ENCODE data around the gene SH3PXD2B. TPM values are rescaled to one million over a fixed set of nuclear protein-coding genes. Genes with fewer than 3 reads are reported as not detected.

Gene SH3PXD2B
- total RNA-seq, 1 donor from 2014 or later = 12.0 TPM

- no peak overlapping the region for H3K27ac ChIP-seq (ENCODE audit: low read depth, low read length)
- peaks cover 26 to 38% (median 34%) of the 10 kb centered on the region in 3 donors for H3K4me1 ChIP-seq (ENCODE audit: control insufficient read depth in 3 of 3, insufficient read depth in 3 of 3, low read length in 3 of 3)
- no peaks in the 10 kb centered on the region for H3K36me3 ChIP-seq (ENCODE audit: control insufficient read depth in 3 of 3, insufficient read depth in 3 of 3, low read length in 3 of 3)
- H3K4me3 ChIP-seq (ENCODE audit: low read length in 3 of 3) = no peak overlapping the region
- H3K9me3 ChIP-seq (ENCODE audit: control insufficient read depth in 3 of 3, low read length in 3 of 3) = no peaks in the 10 kb centered on the region
- no peak overlapping the region for H3K9ac ChIP-seq (ENCODE audit: low read depth in 1 of 3, low read length in 3 of 3)
- H3K27me3 ChIP-seq (ENCODE audit: control insufficient read depth in 3 of 3, insufficient read depth in 3 of 3, low read length in 3 of 3) = no peaks in the 10 kb centered on the region
Observed at GRCh38 chr5:172439785-172440477, 14.4 kb downstream of the SH3PXD2B start.

DNA sequence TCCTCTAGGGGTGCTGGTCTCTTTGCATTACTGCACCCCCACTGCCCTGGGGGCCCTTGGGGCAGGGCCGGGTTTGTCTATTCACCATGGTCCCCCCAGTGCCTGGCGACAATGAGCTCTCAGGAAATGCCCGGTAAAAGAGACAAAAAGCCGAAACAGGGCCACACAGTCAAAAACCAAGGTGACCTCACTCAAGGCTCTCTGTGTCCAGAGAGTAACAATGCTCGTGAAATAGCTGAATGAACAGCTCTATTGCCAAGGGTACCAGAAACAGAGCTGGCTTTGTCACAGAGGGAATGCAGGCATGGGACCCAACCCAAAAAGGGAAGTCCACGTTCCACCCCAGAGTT is 16.0 kb downstream of the SH3PXD2B start:
- Histone ChIP-seq H3K27ac (ENCODE audit: low read depth, low read length) (peak overlapping the region; percentile 46), H3K36me3 (ENCODE audit: control insufficient read depth in 3 of 3, insufficient read depth in 3 of 3, low read length in 3 of 3) (no peaks in the 10 kb centered on the region), H3K9ac (ENCODE audit: low read depth in 1 of 3, low read length in 3 of 3) (no peak overlapping the region)

GRCh38 chr5:172437445-172438318 is 16.6 kb downstream of the SH3PXD2B start:
- no peaks in the 10 kb centered on the region for H3K36me3 ChIP-seq (ENCODE audit: control insufficient read depth in 3 of 3, insufficient read depth in 3 of 3, low read length in 3 of 3)
- no peak overlapping the region for H3K9ac ChIP-seq (ENCODE audit: low read depth in 1 of 3, low read length in 3 of 3)
- H3K27ac ChIP-seq (ENCODE audit: low read depth, low read length) = peak overlapping the region; percentile 51
- no peak overlapping the region for H3K4me3 ChIP-seq (ENCODE audit: low read length in 3 of 3)
- H3K9me3 ChIP-seq (ENCODE audit: control insufficient read depth in 3 of 3, low read length in 3 of 3) = no peaks in the 10 kb centered on the region
- no peaks in the 10 kb centered on the region for H3K27me3 ChIP-seq (ENCODE audit: control insufficient read depth in 3 of 3, insufficient read depth in 3 of 3, low read length in 3 of 3)
- H3K4me1 ChIP-seq (ENCODE audit: control insufficient read depth in 3 of 3, insufficient read depth in 3 of 3, low read length in 3 of 3) = peaks cover 12 to 19% (median 16%) of the 10 kb centered on the region in 3 donors

More for the DNA sequence above, 16.0 kb downstream of the SH3PXD2B start:
- no peak overlapping the region for H3K4me3 ChIP-seq (ENCODE audit: low read length in 3 of 3)
- H3K4me1 ChIP-seq (ENCODE audit: control insufficient read depth in 3 of 3, insufficient read depth in 3 of 3, low read length in 3 of 3) = peaks cover 14 to 23% (median 19%) of the 10 kb centered on the region in 3 donors
- no peaks in the 10 kb centered on the region for H3K9me3 ChIP-seq (ENCODE audit: control insufficient read depth in 3 of 3, low read length in 3 of 3)
- H3K27me3 ChIP-seq (ENCODE audit: control insufficient read depth in 3 of 3, insufficient read depth in 3 of 3, low read length in 3 of 3) = no peaks in the 10 kb centered on the region

DNA sequence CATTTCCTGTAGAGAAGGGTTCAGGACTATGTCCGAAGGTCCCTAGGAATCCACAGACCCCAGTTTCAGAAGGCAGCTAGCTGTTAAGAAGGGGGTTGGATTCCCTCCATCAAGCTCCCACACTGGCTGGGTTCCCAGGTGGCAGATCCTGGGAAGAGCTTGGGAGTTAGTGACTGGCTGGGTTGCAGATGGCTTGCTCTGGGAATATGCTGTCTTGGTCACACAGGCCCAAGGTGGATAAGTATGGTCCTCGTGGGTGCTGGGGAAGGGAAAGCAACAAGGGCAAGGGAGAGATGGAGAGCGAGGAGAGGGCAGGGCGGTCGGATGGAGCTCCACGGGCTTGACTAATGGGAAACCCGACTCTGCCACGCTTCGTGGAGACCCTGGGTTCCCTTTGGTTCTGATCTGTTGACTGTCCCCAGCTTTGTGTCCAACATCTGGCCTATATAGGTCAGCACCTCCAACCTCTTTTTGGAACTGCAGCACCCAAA is 17.4 kb downstream of the SH3PXD2B start:
- no peak overlapping the region for H3K4me3 ChIP-seq (ENCODE audit: low read length in 3 of 3)
- peak overlapping the region; percentile 51 for H3K27ac ChIP-seq (ENCODE audit: low read depth, low read length)
- no peaks in the 10 kb centered on the region for H3K27me3 ChIP-seq (ENCODE audit: control insufficient read depth in 3 of 3, insufficient read depth in 3 of 3, low read length in 3 of 3)
- peaks cover 12 to 19% (median 16%) of the 10 kb centered on the region in 3 donors for H3K4me1 ChIP-seq (ENCODE audit: control insufficient read depth in 3 of 3, insufficient read depth in 3 of 3, low read length in 3 of 3)
- no peak overlapping the region for H3K9ac ChIP-seq (ENCODE audit: low read depth in 1 of 3, low read length in 3 of 3)
- no peaks in the 10 kb centered on the region for H3K36me3 ChIP-seq (ENCODE audit: control insufficient read depth in 3 of 3, insufficient read depth in 3 of 3, low read length in 3 of 3)
- no peaks in the 10 kb centered on the region for H3K9me3 ChIP-seq (ENCODE audit: control insufficient read depth in 3 of 3, low read length in 3 of 3)

GRCh38 chr5:172436078-172436878 is 18.0 kb downstream of the SH3PXD2B start:
- Histone ChIP-seq H3K9ac (ENCODE audit: low read depth in 1 of 3, low read length in 3 of 3) (no peak overlapping the region), H3K4me1 (ENCODE audit: control insufficient read depth in 3 of 3, insufficient read depth in 3 of 3, low read length in 3 of 3) (peaks cover 12 to 19% (median 16%) of the 10 kb centered on the region in 3 donors), H3K9me3 (ENCODE audit: control insufficient read depth in 3 of 3, low read length in 3 of 3) (no peaks in the 10 kb centered on the region), H3K27ac (ENCODE audit: low read depth, low read length) (no peak overlapping the region), H3K4me3 (ENCODE audit: low read length in 3 of 3) (no peak overlapping the region), H3K27me3 (ENCODE audit: control insufficient read depth in 3 of 3, insufficient read depth in 3 of 3, low read length in 3 of 3) (no peaks in the 10 kb centered on the region), H3K36me3 (ENCODE audit: control insufficient read depth in 3 of 3, insufficient read depth in 3 of 3, low read length in 3 of 3) (no peaks in the 10 kb centered on the region)

DNA sequence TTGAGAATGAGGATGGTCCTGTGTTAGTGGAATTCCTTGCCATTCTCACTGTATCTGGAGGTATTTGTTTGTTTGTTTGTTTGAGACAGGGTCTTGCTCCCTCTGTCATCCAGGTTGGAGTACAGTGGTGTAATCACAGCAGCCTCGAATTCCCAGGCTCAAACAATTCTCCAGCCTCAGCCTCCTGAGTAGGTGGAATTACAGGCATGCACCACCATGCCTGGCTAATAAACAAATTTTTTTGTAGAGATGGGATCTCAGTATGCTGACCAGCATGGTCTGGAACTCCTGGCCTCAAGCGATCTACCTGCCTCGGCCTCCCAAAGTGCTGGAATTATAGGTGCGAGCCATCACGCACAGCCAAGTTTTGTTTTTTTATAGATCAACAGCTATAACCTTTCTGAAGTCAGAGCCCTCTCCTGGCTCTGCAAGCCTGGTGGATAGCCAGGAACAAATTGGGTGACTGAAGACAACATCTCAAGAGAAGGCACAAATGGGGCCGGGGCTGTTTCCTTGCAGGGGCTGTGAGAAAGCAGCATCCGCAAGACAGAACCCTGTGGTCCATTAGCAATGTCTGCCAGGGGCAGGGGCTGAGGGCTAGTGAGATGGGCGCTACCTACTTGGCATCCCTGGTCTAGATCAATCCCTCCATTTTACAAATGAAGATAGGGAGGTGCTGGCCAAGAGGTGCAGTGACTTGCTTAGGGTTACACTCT is 18.8 kb downstream of the SH3PXD2B start:
- no peaks in the 10 kb centered on the region for H3K36me3 ChIP-seq (ENCODE audit: control insufficient read depth in 3 of 3, insufficient read depth in 3 of 3, low read length in 3 of 3)
- H3K27me3 ChIP-seq (ENCODE audit: control insufficient read depth in 3 of 3, insufficient read depth in 3 of 3, low read length in 3 of 3) = no peaks in the 10 kb centered on the region
- H3K4me3 ChIP-seq (ENCODE audit: low read length in 3 of 3) = no peak overlapping the region
- peaks cover 12 to 19% (median 16%) of the 10 kb centered on the region in 3 donors for H3K4me1 ChIP-seq (ENCODE audit: control insufficient read depth in 3 of 3, insufficient read depth in 3 of 3, low read length in 3 of 3)
- H3K9ac ChIP-seq (ENCODE audit: low read depth in 1 of 3, low read length in 3 of 3) = no peak overlapping the region
- H3K9me3 ChIP-seq (ENCODE audit: control insufficient read depth in 3 of 3, low read length in 3 of 3) = no peaks in the 10 kb centered on the region
- H3K27ac ChIP-seq (ENCODE audit: low read depth, low read length) = no peak overlapping the region

GRCh38 chr5:172434251-172434650 is 20.1 kb downstream of the SH3PXD2B start:
- H3K27ac ChIP-seq (ENCODE audit: low read depth, low read length) = no peak overlapping the region
- H3K4me3 ChIP-seq (ENCODE audit: low read length in 3 of 3) = no peak overlapping the region
- no peaks in the 10 kb centered on the region for H3K36me3 ChIP-seq (ENCODE audit: control insufficient read depth in 3 of 3, insufficient read depth in 3 of 3, low read length in 3 of 3)
- H3K27me3 ChIP-seq (ENCODE audit: control insufficient read depth in 3 of 3, insufficient read depth in 3 of 3, low read length in 3 of 3) = no peaks in the 10 kb centered on the region
- H3K9ac ChIP-seq (ENCODE audit: low read depth in 1 of 3, low read length in 3 of 3) = no peak overlapping the region
- H3K4me1 ChIP-seq (ENCODE audit: control insufficient read depth in 3 of 3, insufficient read depth in 3 of 3, low read length in 3 of 3) = peaks cover 19 to 26% (median 23%) of the 10 kb centered on the region in 3 donors
- no peaks in the 10 kb centered on the region for H3K9me3 ChIP-seq (ENCODE audit: control insufficient read depth in 3 of 3, low read length in 3 of 3)

- Histone ChIP-seq H3K9me3 (ENCODE audit: control insufficient read depth in 3 of 3, low read length in 3 of 3) (no peaks in the 10 kb centered on the region), H3K4me3 (ENCODE audit: low read length in 3 of 3) (no peak overlapping the region), H3K27me3 (ENCODE audit: control insufficient read depth in 3 of 3, insufficient read depth in 3 of 3, low read length in 3 of 3) (no peaks in the 10 kb centered on the region), H3K9ac (ENCODE audit: low read depth in 1 of 3, low read length in 3 of 3) (no peak overlapping the region), H3K27ac (ENCODE audit: low read depth, low read length) (no peak overlapping the region), H3K36me3 (ENCODE audit: control insufficient read depth in 3 of 3, insufficient read depth in 3 of 3, low read length in 3 of 3) (no peaks in the 10 kb centered on the region), H3K4me1 (ENCODE audit: control insufficient read depth in 3 of 3, insufficient read depth in 3 of 3, low read length in 3 of 3) (peaks cover 23 to 33% (median 26%) of the 10 kb centered on the region in 3 donors)
Observed at GRCh38 chr5:172433513-172433912, 20.8 kb downstream of the SH3PXD2B start.

GRCh38 chr5:172433071-172433470 is 21.3 kb downstream of the SH3PXD2B start:
- no peak overlapping the region for H3K9ac ChIP-seq (ENCODE audit: low read depth in 1 of 3, low read length in 3 of 3)
- peaks cover 22 to 30% (median 25%) of the 10 kb centered on the region in 3 donors for H3K4me1 ChIP-seq (ENCODE audit: control insufficient read depth in 3 of 3, insufficient read depth in 3 of 3, low read length in 3 of 3)
- H3K9me3 ChIP-seq (ENCODE audit: control insufficient read depth in 3 of 3, low read length in 3 of 3) = no peaks in the 10 kb centered on the region
- H3K27me3 ChIP-seq (ENCODE audit: control insufficient read depth in 3 of 3, insufficient read depth in 3 of 3, low read length in 3 of 3) = no peaks in the 10 kb centered on the region
- H3K27ac ChIP-seq (ENCODE audit: low read depth, low read length) = no peak overlapping the region
- no peak overlapping the region for H3K4me3 ChIP-seq (ENCODE audit: low read length in 3 of 3)
- no peaks in the 10 kb centered on the region for H3K36me3 ChIP-seq (ENCODE audit: control insufficient read depth in 3 of 3, insufficient read depth in 3 of 3, low read length in 3 of 3)
